Natural killer cell (primary cell): Measurements from ENCODE around the gene NR3C2. TPM values are rescaled to one million over a fixed set of nuclear protein-coding genes. Genes with fewer than 3 reads are reported as not detected.

Source experiments
- ATAC-seq, 3 donors: fragments of 150-1000 bp in 2 of 3; fragments of 200-7000 bp in 1 of 3; cut with Tn5 transposase; 1 replicate in 1 of 3; 2 replicates in 2 of 3; pipeline ENCODE4 v1.10.0; 2021; ENCODE audit warnings: mild to moderate bottlenecking in 2 of 3, moderate library complexity in 2 of 3
- DNase-seq, 2 donors: peaks; one replicate each; pipeline versions ENCODE4 v3.0.0 to v3.0.0-alpha.2; 2013 to 2021; ENCODE audit warnings: mixed read lengths in 1 of 2
- H3K27ac ChIP-seq: one replicate; pipeline ENCODE4 v1.5.1; 2013; ENCODE audit warnings: mild to moderate bottlenecking, low read length
- H3K27me3 ChIP-seq: one replicate; pipeline ENCODE4 v1.6.1; 2013; ENCODE audit warnings: low read length; ENCODE audit not compliant: control insufficient read depth, insufficient read depth
- H3K36me3 ChIP-seq: one replicate; pipeline ENCODE4 v1.6.1; 2013; ENCODE audit warnings: low read length; ENCODE audit not compliant: control insufficient read depth, insufficient read depth
- H3K4me1 ChIP-seq: one replicate; pipeline ENCODE4 v1.6.1; 2013; ENCODE audit warnings: low read length; ENCODE audit not compliant: control insufficient read depth, insufficient read depth
- H3K4me3 ChIP-seq: one replicate; pipeline ENCODE4 v1.5.1; 2013; ENCODE audit warnings: low read length
- H3K9me3 ChIP-seq: one replicate; pipeline ENCODE4 v1.6.1; 2013; ENCODE audit warnings: low read length; ENCODE audit not compliant: control insufficient read depth, insufficient read depth
- H3K27ac Mint-ChIP-seq, 2 donors: one replicate each; pipeline ENCODE4 v1.8.0; 2022; ENCODE audit warnings: mild to moderate bottlenecking in 2 of 2, mixed read lengths in 2 of 2, moderate library complexity in 1 of 2
- H3K27me3 Mint-ChIP-seq, 2 donors: one replicate each; pipeline ENCODE4 v1.8.0; 2022; ENCODE audit warnings: low read depth in 2 of 2, mixed read lengths in 2 of 2
- H3K36me3 Mint-ChIP-seq: one replicate; pipeline ENCODE4 v1.8.0; 2022; ENCODE audit warnings: mixed read lengths
- H3K4me1 Mint-ChIP-seq, 2 donors: one replicate each; pipeline ENCODE4 v1.8.0; 2022; ENCODE audit warnings: mixed read lengths in 2 of 2
- H3K4me3 Mint-ChIP-seq: one replicate; pipeline ENCODE4 v1.8.0; 2022; ENCODE audit warnings: mild to moderate bottlenecking, moderate library complexity, mixed read lengths
- H3K9me3 Mint-ChIP-seq, 2 donors: one replicate each; pipeline ENCODE4 v1.8.0; 2022; ENCODE audit warnings: mixed read lengths in 2 of 2
- WGBS: methylation state at CpG from one replicate; pipeline ENCODE4 v1.1.7; 2013; ENCODE audit warnings: missing lambda C conversion rate; ENCODE audit not compliant: insufficient coverage; 5-methylcytosine and 5-hydroxymethylcytosine counted together
- intact Hi-C: fragments of 100-400 bp; cut with micrococcal nuclease; formaldehyde crosslinking; loops from one replicate; pipeline ENCODE4 v1.14.2; 2022
- total RNA-seq, 4 donors: library from RNA; stranded (reverse); fragments of 120-200 nt in 1 of 4; gene quantifications; one replicate each; pipeline versions ENCODE4 v1.2.3 to v1.2.4, GENCODE V29; 2013 to 2022
- TF ChIP-seq, protein P1 (sequence below): fragments of 200-600 bp; IDR thresholded peaks from one replicate; pipeline ENCODE4 v1.8.0; 2022; ENCODE audit warnings: antibody characterized with exemption

Gene NR3C2
- total RNA-seq, 3 donors from 2014 or later (not counting 1 experiment from before 2014, with no cell fraction given) = 4.2 to 8.6 (median 6.3) TPM

DNA sequence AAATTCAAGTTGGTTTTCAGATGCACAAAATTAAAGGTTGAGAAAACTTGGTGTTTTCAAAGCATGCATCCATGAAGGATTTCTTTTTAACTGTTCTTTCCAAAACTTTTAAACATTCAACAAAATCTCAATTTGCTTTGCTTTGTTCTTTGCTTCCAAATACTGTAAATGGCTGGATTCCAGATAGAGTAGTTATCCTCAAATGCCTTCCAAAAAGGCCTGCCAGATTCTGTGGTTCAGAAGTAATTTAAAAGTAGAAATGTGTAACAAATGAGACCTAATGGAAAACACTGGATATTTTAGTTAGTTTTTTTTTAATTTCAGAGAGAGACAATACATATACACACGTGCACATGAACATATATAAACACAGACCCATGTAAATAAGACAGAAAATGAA, 97.3 kb downstream of the NR3C2 start:
- ATAC-seq (no peak), DNase-seq (no peak)
- Histone ChIP-seq H3K36me3 (no peaks in the 10 kb centered on the region), H3K4me1 (no peaks in the 10 kb centered on the region), H3K27ac (no peak overlapping the region), H3K4me3 (no peak overlapping the region), H3K9me3 (no peaks in the 10 kb centered on the region), H3K27me3 (no peaks in the 10 kb centered on the region)
- intact Hi-C loops = no loop called here
- Mint-ChIP-seq H3K36me3 (peaks cover 1% of the 10 kb centered on the region), H3K4me3 (no peak overlapping the region), H3K27ac (no peak overlapping the region), H3K9me3 (no peaks in the 10 kb centered on the region), H3K27me3 (no peaks in the 10 kb centered on the region), H3K4me1 (no peaks in the 10 kb centered on the region)
- WGBS = no CpG with 5 or more reads among the region's 1 CpG
- TF ChIP-seq, protein P1, sequence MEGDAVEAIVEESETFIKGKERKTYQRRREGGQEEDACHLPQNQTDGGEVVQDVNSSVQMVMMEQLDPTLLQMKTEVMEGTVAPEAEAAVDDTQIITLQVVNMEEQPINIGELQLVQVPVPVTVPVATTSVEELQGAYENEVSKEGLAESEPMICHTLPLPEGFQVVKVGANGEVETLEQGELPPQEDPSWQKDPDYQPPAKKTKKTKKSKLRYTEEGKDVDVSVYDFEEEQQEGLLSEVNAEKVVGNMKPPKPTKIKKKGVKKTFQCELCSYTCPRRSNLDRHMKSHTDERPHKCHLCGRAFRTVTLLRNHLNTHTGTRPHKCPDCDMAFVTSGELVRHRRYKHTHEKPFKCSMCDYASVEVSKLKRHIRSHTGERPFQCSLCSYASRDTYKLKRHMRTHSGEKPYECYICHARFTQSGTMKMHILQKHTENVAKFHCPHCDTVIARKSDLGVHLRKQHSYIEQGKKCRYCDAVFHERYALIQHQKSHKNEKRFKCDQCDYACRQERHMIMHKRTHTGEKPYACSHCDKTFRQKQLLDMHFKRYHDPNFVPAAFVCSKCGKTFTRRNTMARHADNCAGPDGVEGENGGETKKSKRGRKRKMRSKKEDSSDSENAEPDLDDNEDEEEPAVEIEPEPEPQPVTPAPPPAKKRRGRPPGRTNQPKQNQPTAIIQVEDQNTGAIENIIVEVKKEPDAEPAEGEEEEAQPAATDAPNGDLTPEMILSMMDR = no peak

DNA sequence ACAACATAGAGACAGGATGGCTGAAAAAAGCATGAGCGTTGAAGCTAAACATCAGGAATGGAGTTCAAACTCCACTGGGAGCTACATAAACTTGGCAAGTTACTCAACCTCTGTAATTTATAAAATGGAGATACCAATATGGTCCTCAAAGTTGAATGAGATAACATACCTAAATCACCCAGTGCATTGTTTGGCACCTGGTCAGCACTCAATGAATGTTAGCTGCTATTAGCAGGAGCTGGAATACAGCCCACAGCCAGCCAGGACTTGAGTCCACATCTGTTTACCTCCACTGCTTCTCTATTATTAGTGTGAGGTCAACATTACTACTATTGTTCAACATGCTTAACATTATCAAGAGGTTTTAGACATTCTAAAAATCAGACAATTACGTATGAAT, 97.9 kb downstream of the NR3C2 start:
- no peak for ATAC-seq
- H3K4me3 ChIP-seq = no peak overlapping the region
- H3K9me3 ChIP-seq = no peaks in the 10 kb centered on the region
- H3K36me3 ChIP-seq = no peaks in the 10 kb centered on the region
- Mint-ChIP-seq H3K9me3 (no peaks in the 10 kb centered on the region), H3K4me3 (no peak overlapping the region), H3K36me3 (peaks cover 7% of the 10 kb centered on the region), H3K4me1 (no peaks in the 10 kb centered on the region), H3K27ac (no peak overlapping the region), H3K27me3 (no peaks in the 10 kb centered on the region)
- no peaks in the 10 kb centered on the region for H3K4me1 ChIP-seq
- H3K27ac ChIP-seq = no peak overlapping the region
- WGBS = no CpG with 5 or more reads among the region's 2 CpGs
- no peak for DNase-seq
- intact Hi-C loops = no loop called here
- H3K27me3 ChIP-seq = no peaks in the 10 kb centered on the region
- TF ChIP-seq, protein P1 = no peak

DNA sequence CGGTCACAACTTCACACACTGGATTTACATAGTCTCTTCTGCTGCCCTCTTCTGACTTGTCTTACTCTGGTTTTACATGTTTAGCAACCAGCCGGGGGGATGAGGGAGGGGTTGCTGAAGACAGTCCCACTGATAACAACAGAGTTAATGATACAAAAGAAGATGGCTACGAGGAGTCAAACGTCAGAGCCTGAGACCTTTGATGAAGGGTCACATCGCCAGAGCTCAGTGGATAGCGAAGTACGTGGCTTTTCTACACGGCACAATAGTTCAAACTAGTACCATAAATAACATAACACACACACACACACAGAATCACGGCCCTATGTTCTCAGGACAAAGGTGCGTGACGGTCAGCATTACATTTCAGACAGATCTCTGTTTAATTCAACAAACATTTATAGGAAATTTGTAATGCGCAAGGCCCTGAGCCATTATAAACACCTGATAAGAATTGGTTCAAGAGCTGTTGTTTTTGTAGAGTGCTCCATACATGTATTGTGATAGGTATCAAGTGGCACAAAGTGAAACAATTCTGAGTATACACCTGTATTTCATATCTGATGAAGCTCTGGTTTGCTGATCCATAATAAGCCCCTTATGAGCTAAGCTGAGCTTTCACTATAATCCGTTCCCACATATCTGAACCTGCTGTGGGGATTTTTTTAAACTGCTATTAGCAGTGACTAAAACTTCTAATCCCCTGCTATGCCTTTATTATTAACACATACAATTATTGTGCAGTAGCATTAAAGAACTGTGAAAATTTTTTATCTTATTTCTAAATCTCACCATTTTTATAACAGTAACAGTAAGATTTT, 100.0 kb downstream of the NR3C2 start:
- ATAC-seq = no peak
- TF ChIP-seq, protein P1 = no peak
- 90% methylated on average over 13 of the region's 13 CpGs for WGBS
- no peaks in the 10 kb centered on the region for H3K9me3 Mint-ChIP-seq
- intact Hi-C loops = no loop called here
- H3K4me3 Mint-ChIP-seq = no peak overlapping the region
- Histone ChIP-seq H3K4me1 (no peaks in the 10 kb centered on the region), H3K27ac (no peak overlapping the region), H3K36me3 (no peaks in the 10 kb centered on the region), H3K27me3 (no peaks in the 10 kb centered on the region), H3K9me3 (no peaks in the 10 kb centered on the region), H3K4me3 (no peak overlapping the region)
- DNase-seq = no peak
- no peaks in the 10 kb centered on the region for H3K27me3 Mint-ChIP-seq
- H3K36me3 Mint-ChIP-seq = peaks cover 7% of the 10 kb centered on the region
- no peaks in the 10 kb centered on the region for H3K4me1 Mint-ChIP-seq
- no peak overlapping the region for H3K27ac Mint-ChIP-seq

DNA sequence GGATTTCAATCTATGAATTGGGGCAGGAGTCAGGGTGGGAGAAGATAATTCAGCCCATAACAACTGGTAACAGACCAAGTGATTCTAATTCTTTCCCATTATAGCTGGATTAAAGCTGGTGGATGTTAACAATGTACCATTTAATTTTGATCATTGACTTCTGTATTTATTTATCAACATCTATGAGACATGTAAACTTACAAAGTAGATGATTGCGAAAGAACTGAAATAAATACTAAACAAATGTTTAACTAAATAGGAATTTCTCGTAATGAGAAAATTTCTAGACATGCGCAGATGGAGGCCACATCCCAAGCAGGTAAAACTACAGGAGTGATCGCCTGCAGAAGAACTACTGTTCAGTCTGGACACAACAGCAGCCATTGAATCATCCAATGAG, 107.1 kb downstream of the NR3C2 start:
- H3K4me1 ChIP-seq = no peaks in the 10 kb centered on the region
- Mint-ChIP-seq H3K9me3 (no peaks in the 10 kb centered on the region), H3K4me1 (no peaks in the 10 kb centered on the region), H3K27ac (no peak overlapping the region), H3K36me3 (peaks cover 7% of the 10 kb centered on the region), H3K4me3 (no peak overlapping the region), H3K27me3 (no peaks in the 10 kb centered on the region)
- DNase-seq (no peak), ATAC-seq (no peak)
- no peaks in the 10 kb centered on the region for H3K27me3 ChIP-seq
- intact Hi-C loops = no loop called here
- H3K4me3 ChIP-seq = no peak overlapping the region
- no peaks in the 10 kb centered on the region for H3K36me3 ChIP-seq
- H3K9me3 ChIP-seq = no peaks in the 10 kb centered on the region
- H3K27ac ChIP-seq = no peak overlapping the region
- WGBS = 97% methylated on average over 3 of the region's 4 CpGs
- TF ChIP-seq, protein P1 = no peak
